ENCODE data around the gene SLC25A25.

DNA sequence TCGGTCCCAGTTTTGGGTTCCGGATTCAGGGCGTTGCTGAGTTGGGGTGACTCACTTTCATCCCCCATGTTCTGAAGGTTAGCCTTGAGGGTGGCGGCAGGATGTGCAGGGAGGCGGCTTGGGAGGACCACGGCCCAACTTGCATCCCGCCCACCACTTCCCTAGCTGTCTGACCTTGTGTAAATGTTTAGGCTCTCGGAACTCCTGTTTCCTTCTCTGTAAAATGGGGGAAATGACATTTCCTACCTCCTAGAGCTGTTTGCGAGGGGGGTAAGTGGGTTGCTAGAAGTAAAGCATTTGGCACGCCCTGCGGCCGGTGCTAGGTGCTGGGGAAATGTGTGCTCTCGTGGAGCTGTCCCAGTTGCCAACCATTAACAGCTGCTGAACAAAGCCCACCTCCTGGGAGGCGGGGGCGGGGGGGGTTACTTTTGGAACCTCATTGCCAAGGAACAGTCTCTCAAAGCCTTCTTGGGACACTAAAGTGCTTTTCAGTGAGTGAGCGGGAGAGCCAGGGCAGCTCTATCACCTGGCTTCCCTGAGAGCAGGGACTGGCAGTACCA lies 32.0 kb downstream of the SLC25A25 start:
- TF ChIP-seq, protein P1, sequence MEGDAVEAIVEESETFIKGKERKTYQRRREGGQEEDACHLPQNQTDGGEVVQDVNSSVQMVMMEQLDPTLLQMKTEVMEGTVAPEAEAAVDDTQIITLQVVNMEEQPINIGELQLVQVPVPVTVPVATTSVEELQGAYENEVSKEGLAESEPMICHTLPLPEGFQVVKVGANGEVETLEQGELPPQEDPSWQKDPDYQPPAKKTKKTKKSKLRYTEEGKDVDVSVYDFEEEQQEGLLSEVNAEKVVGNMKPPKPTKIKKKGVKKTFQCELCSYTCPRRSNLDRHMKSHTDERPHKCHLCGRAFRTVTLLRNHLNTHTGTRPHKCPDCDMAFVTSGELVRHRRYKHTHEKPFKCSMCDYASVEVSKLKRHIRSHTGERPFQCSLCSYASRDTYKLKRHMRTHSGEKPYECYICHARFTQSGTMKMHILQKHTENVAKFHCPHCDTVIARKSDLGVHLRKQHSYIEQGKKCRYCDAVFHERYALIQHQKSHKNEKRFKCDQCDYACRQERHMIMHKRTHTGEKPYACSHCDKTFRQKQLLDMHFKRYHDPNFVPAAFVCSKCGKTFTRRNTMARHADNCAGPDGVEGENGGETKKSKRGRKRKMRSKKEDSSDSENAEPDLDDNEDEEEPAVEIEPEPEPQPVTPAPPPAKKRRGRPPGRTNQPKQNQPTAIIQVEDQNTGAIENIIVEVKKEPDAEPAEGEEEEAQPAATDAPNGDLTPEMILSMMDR (IDR thresholded peaks at IDR 0.05): no peak
- TF ChIP-seq POLR2AphosphoS5 (IDR thresholded peaks at IDR 0.05): peak in 1 of 3 donors; percentile 18
